ENCODE results near the gene MUSK. TPM values are rescaled to one million over a fixed set of nuclear protein-coding genes. Genes with fewer than 3 reads are reported as not detected.

The MUSK gene
- 0.23 TPM for polyA plus RNA-seq (2012; ENCODE audit: insufficient read depth, insufficient read length, low read depth)

DNA sequence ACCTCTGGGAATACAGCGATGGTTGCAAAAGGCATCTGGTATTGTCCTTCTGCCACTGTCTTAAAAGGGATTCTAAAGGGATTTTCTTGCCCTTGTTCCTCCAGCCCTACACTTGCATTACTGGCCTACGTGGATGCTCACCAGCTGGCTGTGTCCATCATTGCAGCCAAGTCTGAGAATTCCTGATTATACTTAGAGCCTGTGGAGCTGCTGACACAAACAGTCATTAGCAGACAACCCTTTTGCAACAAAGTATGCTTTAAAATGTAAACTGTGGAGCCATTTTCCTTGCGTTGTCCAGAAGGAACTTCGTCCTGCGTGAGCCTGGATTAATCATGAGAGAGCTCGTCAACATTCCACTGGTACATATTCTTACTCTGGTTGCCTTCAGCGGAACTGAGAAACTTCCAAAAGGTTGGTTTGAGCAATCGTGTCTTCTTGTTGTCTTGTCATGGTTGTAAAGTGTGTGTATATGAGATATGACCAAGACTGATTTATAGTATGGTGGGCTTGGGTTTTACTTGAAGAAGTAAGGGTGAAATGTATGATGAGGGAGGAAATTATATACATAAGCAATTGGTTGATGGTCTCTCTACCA is at the start of gene MUSK:
Gene MUSK (plus strand): TSS at position 222 of the 598 bp plus-strand sequence. CDS start 114 bp downstream, at position 336.
- Histone ChIP-seq H3K9me3 (no peaks in the 10 kb centered on the region), H3K4me1 (no peaks in the 10 kb centered on the region), H3K36me3 (no peaks in the 10 kb centered on the region), H3K4me3 (ENCODE audit: low read depth, low read length) (no peak within 1 kb of the TSS), H3K27me3 (no peaks in the 10 kb centered on the region)
- no peak for DNase-seq
- TF ChIP-seq, protein P1, sequence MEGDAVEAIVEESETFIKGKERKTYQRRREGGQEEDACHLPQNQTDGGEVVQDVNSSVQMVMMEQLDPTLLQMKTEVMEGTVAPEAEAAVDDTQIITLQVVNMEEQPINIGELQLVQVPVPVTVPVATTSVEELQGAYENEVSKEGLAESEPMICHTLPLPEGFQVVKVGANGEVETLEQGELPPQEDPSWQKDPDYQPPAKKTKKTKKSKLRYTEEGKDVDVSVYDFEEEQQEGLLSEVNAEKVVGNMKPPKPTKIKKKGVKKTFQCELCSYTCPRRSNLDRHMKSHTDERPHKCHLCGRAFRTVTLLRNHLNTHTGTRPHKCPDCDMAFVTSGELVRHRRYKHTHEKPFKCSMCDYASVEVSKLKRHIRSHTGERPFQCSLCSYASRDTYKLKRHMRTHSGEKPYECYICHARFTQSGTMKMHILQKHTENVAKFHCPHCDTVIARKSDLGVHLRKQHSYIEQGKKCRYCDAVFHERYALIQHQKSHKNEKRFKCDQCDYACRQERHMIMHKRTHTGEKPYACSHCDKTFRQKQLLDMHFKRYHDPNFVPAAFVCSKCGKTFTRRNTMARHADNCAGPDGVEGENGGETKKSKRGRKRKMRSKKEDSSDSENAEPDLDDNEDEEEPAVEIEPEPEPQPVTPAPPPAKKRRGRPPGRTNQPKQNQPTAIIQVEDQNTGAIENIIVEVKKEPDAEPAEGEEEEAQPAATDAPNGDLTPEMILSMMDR (IDR thresholded peaks at IDR 0.05; ENCODE audit: low read depth, low read length), result no peak

- TF ChIP-seq, protein P1 (IDR thresholded peaks at IDR 0.05; ENCODE audit: low read depth, low read length), result no peak
- H3K4me1 ChIP-seq, result no peaks in the 10 kb centered on the region
- no peaks in the 10 kb centered on the region for H3K9me3 ChIP-seq
- no peak for DNase-seq
- H3K36me3 ChIP-seq, result no peaks in the 10 kb centered on the region
- no peaks in the 10 kb centered on the region; the same call in 1 of the 2 replicates for H3K27me3 ChIP-seq
- no peak overlapping the region for H3K4me3 ChIP-seq (ENCODE audit: low read depth, low read length)
Observed at GRCh38 chr9:110619831-110620230, 48.8 kb upstream of the MUSK start.

DNA sequence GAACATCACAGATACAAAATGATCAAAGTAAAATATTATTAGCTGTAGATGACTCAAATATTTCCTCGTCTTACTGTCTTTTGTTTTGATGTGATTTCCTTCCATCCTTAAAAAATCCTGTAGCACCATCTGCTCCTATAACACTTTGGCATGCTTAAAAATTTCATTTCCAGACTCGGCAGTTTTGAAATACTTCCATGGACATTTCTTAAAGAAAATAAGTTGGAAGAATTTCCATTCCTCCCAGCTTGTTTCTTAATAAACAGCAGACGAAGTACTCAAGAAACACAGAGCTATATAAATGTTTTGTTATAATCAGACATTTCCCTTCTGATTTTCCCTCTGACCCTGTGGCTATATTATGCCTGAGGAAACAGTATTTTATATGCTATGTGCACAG is 47.9 kb upstream of the MUSK start:
- no peaks in the 10 kb centered on the region for H3K9me3 ChIP-seq
- no peaks in the 10 kb centered on the region for H3K36me3 ChIP-seq
- no peaks in the 10 kb centered on the region for H3K4me1 ChIP-seq
- no peak for DNase-seq
- H3K4me3 ChIP-seq (ENCODE audit: low read depth, low read length), result no peak overlapping the region
- TF ChIP-seq, protein P1 (IDR thresholded peaks at IDR 0.05; ENCODE audit: low read depth, low read length), result no peak
- no peaks in the 10 kb centered on the region; the same call in 1 of the 2 replicates for H3K27me3 ChIP-seq

- no peak for DNase-seq
- Histone ChIP-seq H3K36me3 (no peaks in the 10 kb centered on the region), H3K9me3 (no peaks in the 10 kb centered on the region), H3K4me3 (ENCODE audit: low read depth, low read length) (no peak overlapping the region), H3K4me1 (no peaks in the 10 kb centered on the region), H3K27me3 (no peaks in the 10 kb centered on the region; the same call in 1 of the 2 replicates)
- TF ChIP-seq, protein P1 (IDR thresholded peaks at IDR 0.05; ENCODE audit: low read depth, low read length), result no peak
Observed at GRCh38 chr9:110622368-110622767, 46.2 kb upstream of the MUSK start.

DNA sequence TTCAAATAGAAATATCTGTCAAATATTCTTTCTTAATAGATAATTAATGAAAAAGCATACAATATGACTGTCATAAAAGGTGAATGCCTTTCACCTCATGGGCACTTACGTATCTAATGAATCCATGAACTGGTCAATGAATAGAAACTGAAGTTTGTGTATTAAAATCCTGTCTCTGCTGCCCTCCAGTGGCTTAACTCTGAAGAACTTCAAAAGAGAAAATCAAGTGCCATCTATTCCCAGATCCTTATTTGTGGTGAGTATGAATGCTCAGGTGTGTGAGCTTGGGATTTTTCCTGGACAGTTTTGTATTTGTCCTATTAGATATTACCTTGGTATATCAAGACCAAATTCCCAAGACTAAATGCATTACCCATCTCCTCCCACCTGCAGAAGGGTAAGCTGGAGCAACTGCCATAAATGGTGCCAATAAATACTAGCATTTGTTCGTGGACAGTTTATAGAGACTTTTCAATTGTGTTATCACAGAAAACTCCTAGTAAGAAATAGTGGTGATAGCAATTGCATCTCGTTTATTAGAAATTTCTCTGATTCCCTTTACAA is 45.0 kb upstream of the MUSK start:
- Histone ChIP-seq H3K36me3 (no peaks in the 10 kb centered on the region), H3K4me1 (no peaks in the 10 kb centered on the region), H3K27me3 (no peaks in the 10 kb centered on the region; the same call in 1 of the 2 replicates), H3K9me3 (no peaks in the 10 kb centered on the region), H3K4me3 (ENCODE audit: low read depth, low read length) (no peak overlapping the region)
- TF ChIP-seq, protein P1 (IDR thresholded peaks at IDR 0.05; ENCODE audit: low read depth, low read length), result peak; percentile 71
- peak; percentile 44 for DNase-seq

Data from BE2C (cell line).